ENCODE results near the gene ZSWIM2.

DNA sequence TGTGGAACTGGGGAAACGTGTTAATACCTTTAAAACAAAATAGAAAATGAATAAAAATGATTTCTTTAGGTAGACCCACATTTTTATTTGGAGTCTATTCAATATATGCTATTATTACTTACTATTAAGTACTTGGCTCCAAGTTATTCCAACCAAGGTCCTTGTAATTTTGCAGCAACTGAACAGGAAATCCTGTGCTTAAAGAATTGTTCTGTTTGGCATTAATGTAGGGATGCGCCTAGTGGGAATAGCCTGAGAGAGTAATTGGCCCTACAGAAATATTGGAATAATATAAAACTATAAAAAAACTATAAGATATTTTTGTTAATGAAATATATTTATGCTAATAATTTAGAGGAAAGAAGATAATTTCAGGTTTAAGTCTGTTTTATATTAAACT, 22.9 kb upstream of the ZSWIM2 start:
- TF ChIP-seq CTCF (conservative IDR thresholded peaks at IDR 0.05 in 1 of 2, IDR thresholded peaks at IDR 0.05 in 1 of 2; ENCODE audit: extremely low read depth in 1 of 2, insufficient read depth in 1 of 2, low read depth in 1 of 2, low read length in 2 of 2) (no peak), EZH2 (IDR thresholded peaks at IDR 0.05; ENCODE audit: borderline replicate concordance, low read length) (no peak)
